CD4-positive, alpha-beta T cell treated with Interleukin-10 for 1 hour (primary cell): ENCODE data around the gene PIGT.
A peak's percentile ranks its signal among the peaks of the same experiment; 100 is the strongest.

Experiments
- DNase-seq: peaks from one replicate; pipeline ENCODE4 v3.0.0-alpha.2; 2020

PIGT gene

GRCh38 chr20:45432294-45432693 lies 16.4 kb downstream of the PIGT start:
- DNase-seq, result peak; percentile 27

GRCh38 chr20:45433316-45433715 lies 17.4 kb downstream of the PIGT start:
- DNase-seq, result no peak

- DNase-seq, result no peak
Measured at GRCh38 chr20:45433976-45434375, 18.0 kb downstream of the PIGT start.

- DNase-seq, result peak; percentile 90
Measured at GRCh38 chr20:45436732-45437485, 21.0 kb downstream of the PIGT start.

- DNase-seq, result no peak
Measured at GRCh38 chr20:45440424-45440823, 24.5 kb downstream of the PIGT start.

- DNase-seq, result no peak
Measured at GRCh38 chr20:45440891-45441685, 25.1 kb downstream of the PIGT start.

- DNase-seq, result no peak
Measured at GRCh38 chr20:45441746-45442145, 25.8 kb downstream of the PIGT start.

GRCh38 chr20:45444050-45444449 lies 28.1 kb downstream of the PIGT start:
- DNase-seq, result peak; percentile 52

GRCh38 chr20:45445805-45446562 lies 30.0 kb downstream of the PIGT start:
- peak; percentile 47 for DNase-seq

- DNase-seq, result no peak
Measured at GRCh38 chr20:45448270-45448669, 32.3 kb downstream of the PIGT start.

- no peak for DNase-seq
Measured at GRCh38 chr20:45449528-45449927, 33.6 kb downstream of the PIGT start.

- DNase-seq, result peak; percentile 60
Measured at GRCh38 chr20:45450097-45450818, 34.3 kb downstream of the PIGT start.

GRCh38 chr20:45452238-45452637 lies 36.3 kb downstream of the PIGT start:
- no peak for DNase-seq

GRCh38 chr20:45452772-45453691 lies 37.1 kb downstream of the PIGT start:
- DNase-seq, result no peak

GRCh38 chr20:45456632-45457031 lies 40.7 kb downstream of the PIGT start:
- peak; percentile 30 for DNase-seq

GRCh38 chr20:45459606-45460005 lies 43.7 kb downstream of the PIGT start:
- DNase-seq, result no peak

- DNase-seq, result no peak
Measured at GRCh38 chr20:45461225-45461624, 45.3 kb downstream of the PIGT start.

- DNase-seq, result no peak
Measured at GRCh38 chr20:45462711-45463509, 47.0 kb downstream of the PIGT start.

- no peak for DNase-seq
Measured at GRCh38 chr20:45463709-45464108, 47.8 kb downstream of the PIGT start.

GRCh38 chr20:45465491-45466266 lies 49.7 kb downstream of the PIGT start:
- DNase-seq, result no peak
